Large intestine (tissue), 3 donors: ENCODE results near the gene PBX1. TPM values are rescaled to one million over a fixed set of nuclear protein-coding genes. Genes with fewer than 3 reads are reported as not detected.

Source experiments
- DNase-seq, 2 donors: peaks; one replicate each; pipeline versions ENCODE4 v3.0.0 to v3.0.0-alpha.2; 2013
- H3K27ac ChIP-seq: one replicate; pipeline ENCODE4 v1.5.1; 2013; ENCODE audit warnings: low read length
- H3K27me3 ChIP-seq: 2 replicates; pipeline ENCODE4 v1.6.1; 2013; ENCODE audit warnings: low read length; ENCODE audit not compliant: control insufficient read depth, insufficient read depth
- H3K36me3 ChIP-seq: 2 replicates; pipeline ENCODE4 v1.6.1; 2013; ENCODE audit warnings: low read length; ENCODE audit not compliant: control insufficient read depth, insufficient read depth
- H3K4me1 ChIP-seq: one replicate; pipeline ENCODE4 v1.6.1; 2013; ENCODE audit warnings: low read length; ENCODE audit not compliant: control insufficient read depth, insufficient read depth
- H3K4me3 ChIP-seq: one replicate; pipeline ENCODE4 v1.5.1; 2013; ENCODE audit warnings: low read length
- H3K9me3 ChIP-seq: one replicate; pipeline ENCODE4 v1.6.1; 2013; ENCODE audit warnings: mild to moderate bottlenecking, low read depth, low read length, moderate library complexity; ENCODE audit not compliant: control insufficient read depth
- WGBS: methylation state at CpG from one replicate; pipeline ENCODE4 v1.1.5; 2013; ENCODE audit warnings: low lambda C conversion rate; ENCODE audit not compliant: insufficient coverage; 5-methylcytosine and 5-hydroxymethylcytosine counted together
- polyA plus RNA-seq: library from polyadenylated mRNA; unstranded; fragments of 120-200 nt; gene quantifications from one replicate; pipeline ENCODE4 v1.2.1, GENCODE V29; 2013

PBX1 gene
- polyA plus RNA-seq, 1 donor: 60.8 TPM

DNA sequence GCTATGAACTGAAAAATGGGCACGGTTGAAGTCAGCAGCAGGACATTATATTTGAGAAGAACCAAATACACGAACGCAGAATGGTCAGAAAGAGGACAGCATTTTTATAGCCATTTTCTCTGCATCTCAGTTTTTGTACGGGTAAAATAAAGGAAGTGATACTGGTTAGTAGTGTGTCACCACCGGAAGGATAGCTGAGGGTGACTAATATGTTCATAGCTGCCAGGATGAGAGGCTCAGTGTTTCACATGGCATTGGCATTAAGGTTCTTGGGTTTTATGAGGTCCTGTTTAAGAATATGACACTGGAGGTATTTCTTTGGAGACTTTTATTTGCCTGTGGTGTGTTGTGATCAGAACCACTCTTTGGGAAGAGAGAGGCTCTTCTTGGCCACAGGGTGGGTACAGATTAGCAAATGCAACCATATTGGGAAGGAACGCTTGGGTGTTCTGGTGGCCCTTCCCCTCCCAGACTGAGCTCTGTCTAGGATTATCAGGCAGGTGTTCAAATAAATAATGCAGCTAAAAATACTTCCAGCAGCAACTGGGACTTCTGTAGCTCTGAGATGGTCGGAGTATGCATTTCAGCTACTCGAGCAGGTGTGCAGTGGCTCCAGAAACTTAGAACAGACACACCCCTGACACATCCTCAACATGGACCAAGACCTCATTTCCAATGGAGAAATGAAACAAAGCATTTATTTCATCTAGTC lies 158.2 kb downstream of the PBX1 start:
- no CpG with 5 or more reads among the region's 8 CpGs for WGBS
- Histone ChIP-seq H3K9me3 (no peaks in the 10 kb centered on the region), H3K4me1 (peaks cover 17% of the 10 kb centered on the region), H3K4me3 (no peak overlapping the region), H3K27me3 (no peaks in the 10 kb centered on the region), H3K27ac (no peak overlapping the region), H3K36me3 (peaks cover 2% of the 10 kb centered on the region)
- no peak for DNase-seq

DNA sequence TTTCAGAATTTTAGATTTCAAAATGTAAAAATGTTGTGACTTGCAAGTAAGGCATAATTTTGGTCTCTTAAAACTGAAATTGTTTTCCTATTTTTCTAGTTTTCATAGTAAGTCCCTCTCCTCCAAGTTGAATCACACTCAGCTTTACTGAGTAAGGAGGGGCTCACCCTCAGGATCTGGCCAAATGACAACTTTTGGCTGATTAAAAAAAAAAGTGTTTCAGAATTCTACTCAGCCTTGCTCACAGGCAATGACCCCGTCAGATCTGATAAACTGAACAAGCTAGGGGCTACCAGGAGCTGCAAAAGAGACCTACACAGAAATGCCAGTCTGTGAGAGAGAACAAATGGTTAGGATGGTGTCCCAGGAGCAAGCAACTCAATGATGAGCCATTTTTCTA lies 159.8 kb downstream of the PBX1 start:
- Histone ChIP-seq H3K36me3 (peaks cover 2% of the 10 kb centered on the region), H3K4me1 (peaks cover under 1% of the 10 kb centered on the region), H3K27me3 (no peaks in the 10 kb centered on the region), H3K9me3 (no peaks in the 10 kb centered on the region), H3K4me3 (no peak overlapping the region), H3K27ac (no peak overlapping the region)
- WGBS: no CpG with 5 or more reads among the region's 1 CpG
- DNase-seq: no peak

DNA sequence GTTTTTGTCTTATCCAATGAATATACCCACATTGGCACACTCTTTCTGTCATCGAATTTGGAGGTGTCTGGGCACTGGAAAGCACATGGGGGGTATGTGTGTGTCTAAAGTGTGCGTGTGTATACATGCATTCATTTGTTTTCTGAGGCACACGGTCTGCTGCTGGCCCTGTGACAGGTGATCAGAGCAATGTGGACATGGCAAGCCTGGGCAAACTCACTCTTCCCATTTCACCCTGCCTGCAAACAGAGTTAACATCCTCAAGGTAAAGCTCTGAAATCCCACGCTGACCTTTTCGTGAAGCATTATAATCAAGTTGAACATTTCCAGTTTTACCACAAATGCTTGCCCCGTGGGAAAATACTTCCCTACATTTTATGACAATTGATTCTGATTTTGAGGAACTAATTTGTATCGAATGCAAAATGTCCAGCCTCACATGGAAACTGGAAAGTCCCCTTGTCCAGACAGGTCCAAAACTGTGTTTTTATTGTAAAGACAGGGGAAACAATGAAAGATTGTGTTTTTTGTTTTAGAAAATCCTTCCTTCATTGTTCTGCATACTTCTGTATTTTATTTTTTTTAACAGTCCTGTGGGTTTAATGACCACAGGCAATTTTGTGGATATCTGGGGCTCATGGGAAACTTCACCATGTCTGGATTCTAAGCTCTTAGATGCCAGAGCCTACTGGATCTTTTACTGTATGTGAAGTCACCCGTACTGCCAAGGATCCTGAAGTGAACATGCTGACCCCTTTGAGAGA lies 160.9 kb downstream of the PBX1 start:
- no peak for DNase-seq
- H3K4me1 ChIP-seq: no peaks in the 10 kb centered on the region
- no peaks in the 10 kb centered on the region for H3K27me3 ChIP-seq
- no CpG with 5 or more reads among the region's 8 CpGs for WGBS
- no peaks in the 10 kb centered on the region for H3K9me3 ChIP-seq
- peaks cover 4% of the 10 kb centered on the region for H3K36me3 ChIP-seq
- no peak overlapping the region for H3K4me3 ChIP-seq
- H3K27ac ChIP-seq: no peak overlapping the region

DNA sequence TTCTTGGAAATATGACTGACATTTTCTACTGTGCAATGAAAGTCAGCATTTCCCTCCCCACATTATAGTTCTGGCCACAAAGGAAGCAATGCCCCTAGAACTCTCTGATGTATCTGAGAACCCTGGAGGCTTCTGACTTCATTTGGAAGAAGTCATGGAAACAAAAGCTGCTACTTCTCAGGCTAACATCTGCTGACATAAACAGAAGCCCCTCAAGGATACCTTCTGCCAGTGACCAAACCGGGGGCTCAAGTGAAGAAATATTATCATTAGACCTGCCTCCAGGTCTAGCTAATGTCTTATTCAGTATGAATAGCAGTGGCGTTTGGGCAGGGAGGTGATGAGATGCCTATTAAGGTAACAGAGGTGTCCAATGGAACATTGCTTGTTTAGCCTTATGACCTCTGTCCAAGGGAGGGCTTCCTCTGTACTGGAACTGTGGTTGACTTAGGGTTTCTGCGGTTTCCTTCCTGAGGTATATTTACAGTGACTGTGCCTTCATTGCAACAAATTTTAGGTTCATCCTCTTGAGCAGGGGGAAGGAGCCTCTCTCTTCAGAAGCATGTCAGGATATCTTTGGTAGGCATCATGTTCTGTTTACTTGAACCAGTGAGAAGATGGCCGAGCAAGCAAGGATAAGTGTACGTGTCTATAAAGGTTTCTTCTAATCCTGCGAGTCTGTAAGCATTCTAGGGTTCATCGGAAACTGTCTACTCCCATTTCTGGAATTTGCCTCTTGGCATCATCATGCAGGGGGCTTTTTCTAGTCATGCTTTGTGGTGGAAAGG lies 161.7 kb downstream of the PBX1 start:
- DNase-seq: no peak
- no peaks in the 10 kb centered on the region for H3K4me1 ChIP-seq
- no peaks in the 10 kb centered on the region for H3K27me3 ChIP-seq
- H3K27ac ChIP-seq: no peak overlapping the region
- no CpG with 5 or more reads among the region's 7 CpGs for WGBS
- H3K36me3 ChIP-seq: peaks cover 8% of the 10 kb centered on the region
- H3K9me3 ChIP-seq: no peaks in the 10 kb centered on the region
- H3K4me3 ChIP-seq: no peak overlapping the region

DNA sequence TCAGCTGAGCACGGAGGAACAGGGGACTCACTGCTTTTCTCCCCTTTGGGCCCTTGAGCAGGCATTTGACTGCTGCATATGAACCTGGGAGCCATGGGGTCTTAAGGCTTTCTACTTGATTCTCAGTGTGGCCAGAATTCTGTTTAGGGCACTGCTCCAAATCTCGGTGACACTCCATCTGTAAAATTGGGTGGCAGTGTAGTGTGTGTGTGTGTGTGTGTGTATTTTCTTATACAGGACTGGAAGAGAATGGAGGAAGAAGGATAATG lies 162.2 kb downstream of the PBX1 start:
- no peak overlapping the region for H3K27ac ChIP-seq
- H3K4me1 ChIP-seq: no peaks in the 10 kb centered on the region

DNA sequence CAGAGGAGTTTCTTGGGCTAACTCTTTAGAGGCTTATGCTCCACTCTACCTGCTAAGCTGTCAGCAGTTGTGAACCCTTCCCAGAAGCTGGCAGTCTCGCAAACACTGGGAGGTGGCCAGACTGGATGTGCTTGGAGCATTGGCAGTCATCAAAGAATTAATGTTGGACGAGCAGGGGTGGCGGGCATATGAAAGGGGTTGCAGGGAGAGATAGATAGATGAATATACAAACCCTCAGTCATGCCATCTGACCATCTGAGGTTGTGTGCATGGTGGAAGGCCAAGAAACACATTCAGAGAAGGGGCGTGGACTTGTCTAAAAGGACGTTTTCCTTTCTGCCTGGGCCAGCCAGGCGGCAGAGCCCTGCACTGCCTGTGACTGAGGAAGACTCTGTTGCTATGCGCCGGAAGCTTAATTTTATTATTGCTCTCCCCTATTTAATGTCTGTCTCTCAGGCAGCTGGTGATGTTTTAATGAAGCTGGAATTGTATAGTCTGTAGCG lies 164.4 kb downstream of the PBX1 start:
- no peaks in the 10 kb centered on the region for H3K9me3 ChIP-seq
- WGBS: 40% methylated on average over 1 of the region's 9 CpGs
- no peak overlapping the region for H3K27ac ChIP-seq
- H3K4me1 ChIP-seq: no peaks in the 10 kb centered on the region
- H3K36me3 ChIP-seq: peaks cover 8% of the 10 kb centered on the region
- H3K27me3 ChIP-seq: no peaks in the 10 kb centered on the region
- no peak overlapping the region for H3K4me3 ChIP-seq
- DNase-seq: no peak

More for the DNA sequence above, 162.2 kb downstream of the PBX1 start:
- no peaks in the 10 kb centered on the region for H3K27me3 ChIP-seq
- DNase-seq: no peak
- WGBS: 100% methylated on average over 1 of the region's 2 CpGs
- H3K4me3 ChIP-seq: no peak overlapping the region
- peaks cover 8% of the 10 kb centered on the region for H3K36me3 ChIP-seq
- no peaks in the 10 kb centered on the region for H3K9me3 ChIP-seq

DNA sequence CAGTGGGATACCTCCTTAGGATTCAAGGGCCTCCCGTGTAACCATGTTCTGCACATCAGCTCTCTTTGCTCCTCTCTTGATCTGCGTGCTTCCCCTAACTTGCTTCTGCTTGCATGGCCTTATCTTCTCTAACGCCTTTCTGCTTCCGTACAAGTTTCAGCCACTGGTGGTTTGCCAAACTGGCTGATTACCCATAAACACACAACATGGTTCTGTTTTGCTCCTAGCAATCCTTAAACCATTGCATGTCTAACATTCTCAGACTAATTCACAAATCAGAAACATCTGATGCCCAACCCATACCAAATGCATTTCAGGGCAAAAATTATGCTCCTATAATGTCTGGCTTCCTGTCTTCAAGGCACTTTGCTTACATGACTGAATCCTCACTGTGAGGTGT lies 166.4 kb downstream of the PBX1 start:
- Histone ChIP-seq H3K27ac (no peak overlapping the region), H3K27me3 (no peaks in the 10 kb centered on the region), H3K36me3 (peaks cover 8% of the 10 kb centered on the region), H3K4me3 (no peak overlapping the region), H3K4me1 (no peaks in the 10 kb centered on the region), H3K9me3 (no peaks in the 10 kb centered on the region)
- WGBS: 86% methylated on average over 2 of the region's 4 CpGs
- DNase-seq: no peak

DNA sequence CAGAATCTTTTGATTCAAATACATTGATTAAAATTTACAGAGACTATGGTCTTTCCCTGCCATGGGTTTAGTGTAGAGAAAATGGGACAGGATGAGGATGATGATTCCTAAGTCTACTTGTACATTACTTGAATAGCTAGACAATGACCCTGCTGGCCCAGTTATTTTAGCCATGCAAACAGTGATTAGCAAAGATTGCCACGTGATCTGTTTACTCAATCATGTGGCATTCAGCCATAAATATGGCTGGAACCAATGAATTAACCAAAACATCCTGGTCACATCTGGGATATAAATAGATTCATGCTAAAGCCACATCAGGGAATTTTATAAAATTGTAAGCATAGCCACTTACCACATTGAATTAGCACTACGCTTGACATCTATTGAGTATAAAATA lies 167.3 kb downstream of the PBX1 start:
- DNase-seq: no peak
- WGBS: 50% methylated on average over 1 of the region's 2 CpGs
- peaks cover 6% of the 10 kb centered on the region for H3K36me3 ChIP-seq
- no peaks in the 10 kb centered on the region for H3K4me1 ChIP-seq
- H3K4me3 ChIP-seq: no peak overlapping the region
- no peaks in the 10 kb centered on the region for H3K27me3 ChIP-seq
- H3K9me3 ChIP-seq: no peaks in the 10 kb centered on the region
- no peak overlapping the region for H3K27ac ChIP-seq

DNA sequence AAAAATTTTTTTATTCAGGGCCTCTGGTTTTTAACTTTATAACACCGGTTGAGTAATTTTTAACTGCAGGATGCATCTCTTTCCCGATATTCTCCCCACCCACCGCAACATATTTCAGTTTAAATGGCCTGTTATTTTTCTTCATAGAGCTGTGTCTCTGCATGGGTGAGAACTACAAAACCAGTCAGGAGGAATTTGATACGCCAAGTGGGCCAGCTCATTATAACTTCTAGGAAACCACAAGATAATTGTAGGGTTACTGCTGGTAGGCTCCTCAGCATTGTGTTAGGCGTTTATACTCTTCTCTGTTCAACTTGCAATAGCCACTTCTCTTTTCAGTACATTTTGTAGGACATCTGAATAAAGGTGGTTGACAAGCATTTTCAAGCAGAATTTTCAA lies 169.7 kb downstream of the PBX1 start:
- H3K27ac ChIP-seq: no peak overlapping the region
- no peak overlapping the region for H3K4me3 ChIP-seq
- H3K9me3 ChIP-seq: no peaks in the 10 kb centered on the region
- WGBS: 89% methylated on average over 3 of the region's 5 CpGs
- no peaks in the 10 kb centered on the region for H3K4me1 ChIP-seq
- DNase-seq: no peak
- peaks cover 6% of the 10 kb centered on the region for H3K36me3 ChIP-seq
- no peaks in the 10 kb centered on the region for H3K27me3 ChIP-seq

DNA sequence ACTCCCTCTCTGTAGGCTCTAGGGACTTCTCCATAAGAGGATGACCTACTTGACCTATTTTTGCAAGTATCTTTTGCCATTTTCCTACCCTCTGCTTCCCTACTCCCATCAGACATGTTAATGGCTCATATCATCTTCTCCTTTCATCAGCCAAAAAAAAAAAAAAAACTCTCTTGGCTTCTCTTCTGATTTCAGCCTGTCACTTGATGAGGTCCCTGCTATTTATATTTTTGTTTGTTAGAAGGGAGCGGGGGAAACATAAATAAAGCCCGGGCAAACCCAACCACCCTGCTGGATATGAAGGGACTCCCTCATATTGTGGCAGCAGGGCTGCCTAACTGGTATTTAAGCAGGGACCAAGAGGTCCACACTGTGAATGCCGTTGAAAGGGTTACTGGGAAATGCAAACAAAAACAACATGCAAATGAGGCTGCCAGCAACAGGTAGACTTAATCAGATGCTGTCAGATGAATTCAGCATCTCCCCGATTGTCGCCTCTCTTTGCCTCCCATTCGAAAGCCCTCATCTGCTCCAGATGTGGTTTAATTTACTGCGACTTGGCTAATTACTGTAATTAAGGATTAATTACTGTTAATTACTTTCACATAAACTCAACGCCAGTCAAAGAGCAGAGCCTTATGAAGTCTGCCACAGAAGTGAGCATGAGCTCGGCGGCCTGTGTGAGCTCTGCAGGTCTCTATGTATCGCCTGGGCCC lies 172.3 kb downstream of the PBX1 start:
- Histone ChIP-seq H3K4me3 (no peak overlapping the region), H3K36me3 (no peaks in the 10 kb centered on the region), H3K27ac (no peak overlapping the region), H3K9me3 (no peaks in the 10 kb centered on the region), H3K27me3 (no peaks in the 10 kb centered on the region), H3K4me1 (peaks cover 11% of the 10 kb centered on the region)
- DNase-seq: no peak
- WGBS: no CpG with 5 or more reads among the region's 11 CpGs
